GM21529 (cell line): ENCODE results near the gene LDLRAD1.
"Not testable (repeated sequence)": the region's sequence is repeated elsewhere in the genome, so short reads cannot be mapped to it uniquely, and the experiment has no call there.

Experiments used
- ATAC-seq: cut with Tn5 transposase; IDR thresholded peaks from one replicate; pipeline ENCODE4 v1.9.1; 2021; ENCODE audit not compliant: unreplicated experiment

The LDLRAD1 gene

DNA sequence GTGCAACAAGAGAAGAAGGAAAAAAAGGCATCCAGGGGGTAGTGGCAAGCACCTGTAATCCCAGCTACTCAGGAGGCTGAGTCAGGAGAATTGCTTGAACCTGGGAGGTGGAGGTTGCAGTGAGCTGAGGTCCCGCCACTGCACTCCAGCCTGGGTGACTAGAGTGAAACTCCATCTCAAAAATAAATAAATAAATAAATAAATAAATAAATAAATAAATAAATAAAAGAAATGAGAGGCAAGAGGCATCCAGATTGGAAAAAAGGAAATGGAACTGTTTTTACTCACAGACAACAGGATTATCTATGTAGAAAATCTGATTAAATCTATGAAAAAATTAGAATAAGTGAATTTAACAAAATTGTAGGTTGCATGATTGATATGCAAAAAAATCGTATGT is 23.5 kb downstream of the LDLRAD1 start:
- not testable (repeated sequence) for ATAC-seq

DNA sequence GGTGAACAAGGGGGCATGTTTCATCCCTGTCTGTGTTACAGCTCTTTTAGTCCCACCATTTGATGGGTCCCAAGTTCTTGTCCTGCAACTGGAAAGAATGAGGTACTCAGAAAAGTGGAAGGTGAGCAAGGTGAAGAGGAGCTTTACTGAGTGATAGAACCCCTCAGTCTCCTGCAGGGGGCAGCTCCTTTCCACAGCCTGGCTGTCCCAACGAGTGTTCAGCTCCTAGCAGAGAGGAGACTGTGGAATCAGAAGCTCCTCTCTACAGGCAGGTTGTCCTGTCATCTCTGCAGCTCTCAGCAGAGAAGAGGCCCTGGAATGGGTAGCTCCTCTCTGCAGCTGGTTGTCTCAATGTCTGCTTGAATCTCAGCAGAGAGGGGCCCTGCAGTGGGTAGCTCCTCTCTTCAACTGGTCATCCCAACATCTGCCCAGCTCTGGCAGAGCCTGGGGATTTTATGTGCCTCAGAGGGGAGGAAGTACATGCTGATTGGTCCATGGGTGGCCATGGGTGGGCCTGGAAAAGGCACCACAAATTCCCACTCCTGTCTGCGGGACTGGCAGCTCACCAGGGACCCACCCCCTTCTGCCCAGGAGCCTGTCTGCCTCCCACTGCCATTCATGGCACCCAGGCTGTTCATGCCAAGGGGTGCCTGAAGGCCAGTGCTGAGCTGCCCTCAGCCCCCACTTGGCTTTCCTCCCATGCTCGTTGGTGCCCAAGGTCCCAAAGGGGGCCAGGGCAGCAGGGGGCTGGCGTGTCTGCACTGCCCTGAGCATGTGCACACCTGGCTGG is 25.7 kb downstream of the LDLRAD1 start:
- ATAC-seq, result no peak

- no peak for ATAC-seq
Measured at GRCh38 chr1:53987880-53988279, 30.1 kb downstream of the LDLRAD1 start.

DNA sequence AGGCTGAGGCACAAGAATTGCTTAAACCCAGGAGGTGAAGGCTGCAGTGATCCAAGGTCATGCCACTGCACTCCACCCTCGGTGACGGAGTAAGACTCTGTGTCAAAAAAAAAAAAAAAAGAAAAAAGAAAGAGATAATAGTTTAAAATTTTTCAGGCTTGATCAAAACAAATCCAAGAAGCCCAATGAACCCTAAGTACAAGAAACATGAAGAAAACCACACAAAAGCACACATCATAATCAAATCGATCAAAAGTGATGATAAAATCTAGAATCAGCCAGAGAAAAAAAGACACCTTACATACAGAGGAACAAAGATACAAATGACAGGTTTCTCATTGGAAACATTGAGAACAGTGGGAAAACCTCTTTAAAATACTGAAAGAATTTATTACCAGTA is 31.5 kb downstream of the LDLRAD1 start:
- no peak for ATAC-seq

DNA sequence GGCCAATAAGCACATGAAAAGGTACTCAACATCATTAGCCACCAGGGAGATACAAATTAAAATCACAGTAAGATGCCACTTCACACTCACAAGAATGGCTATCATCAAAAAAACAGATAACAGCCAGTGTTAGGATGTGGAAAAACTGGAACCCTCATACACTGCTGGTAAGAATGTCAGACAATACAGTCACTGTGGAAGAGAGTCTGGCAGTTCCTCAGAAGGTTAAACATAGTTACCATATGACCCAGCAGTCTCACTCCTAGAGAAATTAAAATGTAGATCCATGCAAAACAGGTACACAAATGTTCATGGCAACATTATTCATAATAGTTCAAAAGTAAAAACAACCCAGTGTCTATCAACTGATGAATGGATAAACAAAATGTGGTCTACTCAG is 33.3 kb downstream of the LDLRAD1 start:
- ATAC-seq, result no peak

DNA sequence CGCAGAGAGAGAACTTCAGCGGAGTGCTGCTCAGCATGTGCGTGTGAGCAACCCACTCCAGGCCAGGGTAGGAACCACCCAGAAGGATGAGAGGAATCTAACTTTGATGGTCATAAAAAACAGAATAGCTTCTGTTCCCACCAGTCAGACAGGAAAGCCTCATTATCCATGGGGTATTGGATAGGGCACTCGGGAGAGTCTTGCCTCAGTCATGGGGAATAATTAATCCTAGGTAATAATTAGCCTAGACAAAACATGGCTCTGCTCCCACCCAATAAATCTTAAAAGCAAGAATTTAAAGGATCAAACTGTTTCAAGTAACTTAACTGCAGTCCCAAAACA is 35.3 kb downstream of the LDLRAD1 start:
- no peak for ATAC-seq

- no peak for ATAC-seq
Measured at GRCh38 chr1:53982034-53982762, 35.8 kb downstream of the LDLRAD1 start.

DNA sequence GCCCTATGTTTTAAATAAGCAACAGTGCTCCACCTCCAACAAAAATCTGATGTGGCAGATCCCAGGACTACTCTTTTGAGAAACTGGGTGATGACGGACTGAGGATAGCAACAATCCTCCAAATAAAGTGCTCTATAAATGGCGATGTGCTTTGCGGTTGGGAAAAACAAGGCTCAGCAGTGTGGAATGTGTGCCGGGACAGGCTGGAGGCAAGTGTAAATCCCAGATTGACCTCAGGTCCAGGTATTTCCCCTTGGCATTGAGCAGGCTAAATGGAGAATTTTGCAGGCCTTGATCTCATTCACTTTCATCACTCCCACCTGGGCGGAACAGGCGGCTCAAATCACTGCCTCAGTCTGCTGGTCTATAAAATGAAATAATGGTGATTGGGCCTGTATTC is 36.8 kb downstream of the LDLRAD1 start:
- ATAC-seq, result no peak

- no peak for ATAC-seq
Measured at GRCh38 chr1:53979712-53980450, 38.1 kb downstream of the LDLRAD1 start.

- ATAC-seq, result no peak
Measured at GRCh38 chr1:53975861-53976260, 42.1 kb downstream of the LDLRAD1 start.

GRCh38 chr1:53971718-53972117 is 46.3 kb downstream of the LDLRAD1 start:
- no peak for ATAC-seq

GRCh38 chr1:53969323-53969722 is 48.7 kb downstream of the LDLRAD1 start:
- ATAC-seq, result not testable (repeated sequence)

GRCh38 chr1:53968125-53968513 is 49.9 kb downstream of the LDLRAD1 start:
- no peak for ATAC-seq

DNA sequence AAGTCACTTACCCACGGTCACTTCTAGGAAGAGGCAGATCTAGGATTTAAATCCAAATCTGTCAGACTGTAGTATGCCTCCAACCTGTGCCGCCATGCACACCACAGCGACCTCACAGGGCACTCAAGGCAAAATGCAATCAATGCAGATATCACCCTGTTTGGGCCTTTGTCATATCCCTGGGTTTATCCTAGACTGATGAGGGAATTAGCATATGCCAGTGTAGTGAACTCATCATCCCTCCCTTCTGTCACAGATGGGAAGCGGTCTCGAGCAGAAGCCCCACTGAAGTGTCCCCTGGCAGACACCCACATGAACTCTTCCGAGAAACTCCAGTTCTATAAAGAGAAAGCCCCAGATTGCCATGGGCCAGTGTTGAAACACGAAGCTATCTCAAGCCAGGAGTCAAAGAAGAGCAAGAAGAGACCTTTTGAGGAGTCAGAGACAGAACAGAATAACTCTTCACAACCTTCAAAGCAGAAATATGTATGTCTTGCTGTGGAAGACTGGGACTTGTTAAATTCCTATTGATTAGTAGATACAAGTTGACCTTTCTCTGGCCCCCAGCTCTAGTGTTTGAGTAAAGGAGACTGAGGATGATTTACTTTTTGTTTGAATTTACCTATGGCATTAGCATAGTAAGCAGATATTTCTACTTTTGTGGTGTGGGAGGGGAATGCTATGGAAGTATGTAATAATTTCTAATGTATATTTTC is 50.4 kb downstream of the LDLRAD1 start:
- ATAC-seq, result no peak

DNA sequence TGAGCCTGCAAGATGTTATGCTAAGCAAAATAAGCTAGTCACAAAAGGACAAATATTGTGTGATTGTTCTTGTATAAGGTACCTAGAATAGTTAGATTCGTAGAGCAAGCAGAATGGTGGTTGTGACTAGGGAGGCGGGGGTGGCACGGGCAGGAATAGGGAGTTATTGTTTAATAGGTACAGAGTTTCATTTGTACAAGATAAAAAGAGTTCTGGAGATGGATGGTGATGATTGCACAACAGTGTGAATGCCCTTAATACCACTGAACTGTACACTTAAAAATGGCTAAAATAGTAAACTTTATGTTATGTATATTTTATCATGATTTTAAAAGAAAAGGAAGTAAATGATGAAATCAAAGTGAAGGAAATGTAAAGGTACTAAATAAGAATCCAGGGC is 51.2 kb downstream of the LDLRAD1 start:
- no peak for ATAC-seq

GRCh38 chr1:53964109-53964508 is 53.9 kb downstream of the LDLRAD1 start:
- no peak for ATAC-seq

DNA sequence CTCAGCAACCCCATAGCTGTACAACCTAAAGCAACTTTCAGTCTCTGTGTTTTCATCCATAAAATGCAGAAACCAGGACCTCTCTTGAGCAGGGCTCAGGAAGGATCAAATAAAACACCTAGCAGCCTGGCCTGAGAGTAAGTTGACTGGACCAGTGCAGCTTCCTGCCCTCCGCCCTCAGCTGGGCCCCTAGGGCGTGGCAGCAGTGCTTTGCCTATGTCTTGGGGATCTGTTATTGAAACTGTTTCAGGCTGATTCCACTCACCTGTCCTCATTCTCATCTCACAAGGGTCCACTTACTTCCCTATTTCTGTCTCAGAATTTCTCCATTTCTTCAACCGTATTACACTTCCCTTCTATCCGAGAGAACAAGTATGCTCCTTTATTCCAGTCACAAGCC is 54.5 kb downstream of the LDLRAD1 start:
- no peak for ATAC-seq

DNA sequence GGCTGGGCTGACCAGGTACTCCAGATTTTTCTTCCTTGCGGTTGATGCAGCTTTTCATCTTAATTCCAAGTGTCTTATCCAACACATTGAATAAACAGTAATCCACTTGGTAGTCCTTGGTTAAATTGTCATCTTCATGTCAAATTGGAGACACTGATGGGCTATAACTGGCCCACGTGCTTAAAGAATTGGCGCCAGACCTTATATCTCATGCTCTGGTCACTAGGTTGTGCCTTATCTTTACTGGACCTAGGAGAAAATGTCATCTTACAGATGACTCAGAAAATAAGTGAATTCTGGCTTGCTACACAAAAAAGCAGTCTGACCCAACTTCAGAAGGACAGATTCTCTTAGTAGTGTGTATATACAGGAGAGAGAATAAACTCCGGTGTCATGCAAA is 55.6 kb downstream of the LDLRAD1 start:
- no peak for ATAC-seq

DNA sequence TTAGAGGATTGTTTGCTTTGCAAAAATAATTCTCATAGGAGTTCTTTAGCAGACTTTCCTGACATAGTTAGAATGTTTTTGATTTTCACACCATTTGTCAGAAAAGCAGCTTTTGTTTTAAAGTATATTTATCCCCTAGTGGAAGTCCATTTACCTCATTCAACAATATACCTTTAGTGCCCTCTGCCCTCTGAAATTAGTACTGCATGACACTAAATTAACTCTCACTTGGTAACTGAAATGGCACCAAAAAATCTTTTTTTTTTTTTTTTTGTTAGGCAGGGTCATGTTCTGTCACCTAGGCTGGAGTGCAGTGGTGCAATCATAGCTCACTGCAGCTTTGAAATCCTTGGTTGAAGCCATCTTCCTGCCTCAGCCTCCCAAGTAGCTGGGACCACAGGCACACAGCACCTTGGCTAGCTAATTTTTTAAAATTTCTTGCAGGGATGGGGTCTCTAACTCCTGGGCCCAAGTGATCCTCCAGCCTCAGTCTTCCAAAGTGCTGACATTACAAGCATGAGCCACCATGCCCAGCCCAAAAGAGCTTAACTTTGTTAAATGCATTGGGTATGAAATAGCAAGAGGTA is 58.2 kb downstream of the LDLRAD1 start:
- ATAC-seq, result no peak
